ENCODE measurements around the gene CHAMP1. TPM values are rescaled to one million over a fixed set of nuclear protein-coding genes. Genes with fewer than 3 reads are reported as not detected.
"Not testable (repeated sequence)": the region's sequence is repeated elsewhere in the genome, so short reads cannot be mapped to it uniquely, and the experiment has no call there.

Gene CHAMP1
- total RNA-seq, 1 donor from 2014 or later = 5.5 TPM

- DNase-seq (ENCODE audit: low read depth) = no peak
- TF ChIP-seq CTCF (IDR thresholded peaks at IDR 0.05; ENCODE audit: insufficient read depth, low read length, severe bottlenecking) = no peak
- Histone ChIP-seq H3K27me3 (ENCODE audit: control insufficient read depth, insufficient read depth, low read length) (no peaks in the 10 kb centered on the region), H3K36me3 (ENCODE audit: control insufficient read depth, insufficient read depth, low read length) (peaks cover 5% of the 10 kb centered on the region), H3K4me3 (ENCODE audit: low read depth, low read length) (no peak overlapping the region)
- peak; percentile 32 for FAIRE-seq
Measured at GRCh38 chr13:114328034-114328433, 13.7 kb downstream of the CHAMP1 start.

GRCh38 chr13:114328595-114328994 is 14.3 kb downstream of the CHAMP1 start:
- DNase-seq (ENCODE audit: low read depth) (no peak), FAIRE-seq (no peak)
- Histone ChIP-seq H3K4me3 (ENCODE audit: low read depth, low read length) (no peak overlapping the region), H3K27me3 (ENCODE audit: control insufficient read depth, insufficient read depth, low read length) (no peaks in the 10 kb centered on the region), H3K36me3 (ENCODE audit: control insufficient read depth, insufficient read depth, low read length) (peaks cover 5% of the 10 kb centered on the region)
- TF ChIP-seq CTCF (IDR thresholded peaks at IDR 0.05; ENCODE audit: insufficient read depth, low read length, severe bottlenecking) = no peak

- Histone ChIP-seq H3K4me3 (ENCODE audit: low read depth, low read length) (no peak overlapping the region), H3K27me3 (ENCODE audit: control insufficient read depth, insufficient read depth, low read length) (no peaks in the 10 kb centered on the region), H3K36me3 (ENCODE audit: control insufficient read depth, insufficient read depth, low read length) (no peaks in the 10 kb centered on the region)
- no peak for DNase-seq (ENCODE audit: low read depth)
- TF ChIP-seq CTCF (IDR thresholded peaks at IDR 0.05; ENCODE audit: insufficient read depth, low read length, severe bottlenecking) = no peak
- no peak for FAIRE-seq
Measured at GRCh38 chr13:114330086-114330485, 15.8 kb downstream of the CHAMP1 start.

GRCh38 chr13:114333881-114334280 is 19.6 kb downstream of the CHAMP1 start:
- H3K36me3 ChIP-seq (ENCODE audit: control insufficient read depth, insufficient read depth, low read length); FAIRE-seq; DNase-seq (ENCODE audit: low read depth); H3K4me3 ChIP-seq (ENCODE audit: low read depth, low read length); H3K27me3 ChIP-seq (ENCODE audit: control insufficient read depth, insufficient read depth, low read length): not testable (repeated sequence)

- TF ChIP-seq CTCF (IDR thresholded peaks at IDR 0.05; ENCODE audit: insufficient read depth, low read length, severe bottlenecking) = no peak
- H3K27me3 ChIP-seq (ENCODE audit: control insufficient read depth, insufficient read depth, low read length) = no peaks in the 10 kb centered on the region
- FAIRE-seq = no peak
- H3K4me3 ChIP-seq (ENCODE audit: low read depth, low read length) = no peak overlapping the region
- no peak for DNase-seq (ENCODE audit: low read depth)
- H3K36me3 ChIP-seq (ENCODE audit: control insufficient read depth, insufficient read depth, low read length) = no peaks in the 10 kb centered on the region
Measured at GRCh38 chr13:114334305-114335053, 20.2 kb downstream of the CHAMP1 start.

GRCh38 chr13:114336457-114336856 is 22.2 kb downstream of the CHAMP1 start:
- DNase-seq (ENCODE audit: low read depth); FAIRE-seq; H3K36me3 ChIP-seq (ENCODE audit: control insufficient read depth, insufficient read depth, low read length); H3K4me3 ChIP-seq (ENCODE audit: low read depth, low read length); H3K27me3 ChIP-seq (ENCODE audit: control insufficient read depth, insufficient read depth, low read length): not testable (repeated sequence)

GRCh38 chr13:114338959-114339358 is 24.7 kb downstream of the CHAMP1 start:
- Histone ChIP-seq H3K4me3 (ENCODE audit: low read depth, low read length) (no peak overlapping the region), H3K27me3 (ENCODE audit: control insufficient read depth, insufficient read depth, low read length) (no peaks in the 10 kb centered on the region), H3K36me3 (ENCODE audit: control insufficient read depth, insufficient read depth, low read length) (no peaks in the 10 kb centered on the region)
- DNase-seq (ENCODE audit: low read depth) (no peak), FAIRE-seq (no peak)
- no peak for TF ChIP-seq CTCF (IDR thresholded peaks at IDR 0.05; ENCODE audit: insufficient read depth, low read length, severe bottlenecking)
